ENCODE data around the gene TUBB4B. TPM values are rescaled to one million over a fixed set of nuclear protein-coding genes. Genes with fewer than 3 reads are reported as not detected.

TUBB4B gene
- total and polyA plus RNA-seq, 3 donors from 2014 or later: 856 to 1,777 (median 940) TPM

DNA sequence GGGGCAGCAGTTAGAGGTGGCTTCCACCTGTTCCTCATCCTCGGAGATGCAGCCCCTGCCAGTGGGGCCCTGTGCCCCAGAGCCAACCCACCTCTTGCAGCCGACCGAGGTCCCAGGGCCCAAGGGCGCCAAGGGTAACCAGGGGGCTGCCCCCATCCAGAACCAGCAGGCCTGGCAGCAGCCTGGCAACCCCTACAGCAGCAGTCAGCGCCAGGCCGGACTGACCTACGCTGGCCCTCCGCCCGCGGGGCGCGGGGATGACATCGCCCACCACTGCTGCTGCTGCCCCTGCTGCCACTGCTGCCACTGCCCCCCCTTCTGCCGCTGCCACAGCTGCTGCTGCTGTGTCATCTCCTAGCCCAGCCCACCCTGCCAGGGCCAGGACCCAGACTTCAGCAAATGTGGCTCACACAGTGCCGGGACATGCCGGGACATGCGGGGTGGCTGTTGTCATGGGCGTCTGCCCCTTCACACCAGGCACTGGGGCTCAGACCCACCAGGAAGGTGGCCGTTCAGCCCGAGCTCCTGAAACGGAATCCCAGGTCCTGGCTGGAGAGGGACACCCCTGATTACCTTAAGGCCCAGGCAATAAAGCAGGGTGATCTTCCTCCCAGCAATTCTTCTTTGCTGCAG lies 15.3 kb upstream of the TUBB4B start:
- H3K4me1 ChIP-seq: peaks cover 28% of the 10 kb centered on the region
- H3K9me3 ChIP-seq: no peaks in the 10 kb centered on the region
- no peaks in the 10 kb centered on the region for H3K27me3 ChIP-seq
- 81 to 93% methylated on average over 6 to 21 of the region's 21 CpGs for WGBS, 2 donors
- intact Hi-C loops (cut with DNase I; ENCODE audit: low total_unique reads): loop anchor here (10.0 kb wide), 1 partner anchor 111 kb away; the partner anchor contains the start of gene DPP7
- TF ChIP-seq, protein P1, sequence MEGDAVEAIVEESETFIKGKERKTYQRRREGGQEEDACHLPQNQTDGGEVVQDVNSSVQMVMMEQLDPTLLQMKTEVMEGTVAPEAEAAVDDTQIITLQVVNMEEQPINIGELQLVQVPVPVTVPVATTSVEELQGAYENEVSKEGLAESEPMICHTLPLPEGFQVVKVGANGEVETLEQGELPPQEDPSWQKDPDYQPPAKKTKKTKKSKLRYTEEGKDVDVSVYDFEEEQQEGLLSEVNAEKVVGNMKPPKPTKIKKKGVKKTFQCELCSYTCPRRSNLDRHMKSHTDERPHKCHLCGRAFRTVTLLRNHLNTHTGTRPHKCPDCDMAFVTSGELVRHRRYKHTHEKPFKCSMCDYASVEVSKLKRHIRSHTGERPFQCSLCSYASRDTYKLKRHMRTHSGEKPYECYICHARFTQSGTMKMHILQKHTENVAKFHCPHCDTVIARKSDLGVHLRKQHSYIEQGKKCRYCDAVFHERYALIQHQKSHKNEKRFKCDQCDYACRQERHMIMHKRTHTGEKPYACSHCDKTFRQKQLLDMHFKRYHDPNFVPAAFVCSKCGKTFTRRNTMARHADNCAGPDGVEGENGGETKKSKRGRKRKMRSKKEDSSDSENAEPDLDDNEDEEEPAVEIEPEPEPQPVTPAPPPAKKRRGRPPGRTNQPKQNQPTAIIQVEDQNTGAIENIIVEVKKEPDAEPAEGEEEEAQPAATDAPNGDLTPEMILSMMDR (IDR thresholded peaks at IDR 0.05): no peak
- TF ChIP-seq POLR2A (IDR thresholded peaks at IDR 0.05): no peak
- no peak overlapping the region for H3K4me3 ChIP-seq
- H3K27ac ChIP-seq: no peak overlapping the region
- H3K36me3 ChIP-seq (ENCODE audit: low read depth, missing control alignments): no peaks in the 10 kb centered on the region
- no peak for DNase-seq

DNA sequence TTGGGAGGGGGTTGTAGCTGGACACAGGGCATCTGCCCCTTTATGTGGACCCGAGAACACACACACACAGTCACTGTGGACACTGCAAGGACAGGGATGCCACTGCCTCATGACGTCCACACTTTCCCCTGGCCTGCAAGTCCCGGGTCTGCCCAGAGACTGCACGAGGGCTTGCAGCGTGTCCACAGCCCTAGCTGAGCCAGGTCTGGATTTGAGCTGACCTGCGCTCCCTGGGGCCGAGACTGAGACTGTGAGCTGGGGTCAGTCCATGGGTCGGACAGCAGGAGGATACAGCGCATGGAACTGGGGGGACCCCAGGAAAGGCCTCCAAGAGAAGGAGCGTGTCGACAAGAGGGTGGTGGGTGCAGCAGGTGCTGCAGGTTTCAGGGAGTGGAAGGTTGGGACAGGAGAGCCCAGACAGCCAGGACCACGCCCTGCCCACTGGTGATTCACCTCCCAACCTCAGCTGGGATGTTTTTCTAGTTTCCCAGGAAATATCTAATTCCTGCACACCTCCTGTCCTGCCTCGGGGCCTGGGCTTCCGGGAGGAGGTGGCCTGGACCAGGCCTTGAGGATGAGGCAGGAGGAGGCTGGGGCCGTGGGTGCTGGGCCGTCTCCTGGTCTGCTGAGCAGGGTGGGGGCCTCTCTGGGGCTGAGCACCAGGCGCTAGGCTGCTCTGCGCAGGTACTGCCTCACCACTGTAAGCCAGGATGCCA lies 14.6 kb upstream of the TUBB4B start:
- Histone ChIP-seq H3K36me3 (ENCODE audit: low read depth, missing control alignments) (no peaks in the 10 kb centered on the region), H3K27me3 (no peaks in the 10 kb centered on the region), H3K27ac (no peak overlapping the region), H3K9me3 (no peaks in the 10 kb centered on the region), H3K4me1 (peaks cover 26% of the 10 kb centered on the region), H3K4me3 (no peak overlapping the region)
- intact Hi-C loops (cut with DNase I; ENCODE audit: low total_unique reads): loop anchor here (10.0 kb wide), 1 partner anchor 112 kb away; the partner anchor contains the start of gene DPP7
- DNase-seq: no peak
- WGBS, 2 donors: 73 to 77% methylated on average over 10 to 18 of the region's 18 CpGs
- TF ChIP-seq POLR2A (IDR thresholded peaks at IDR 0.05): no peak
- TF ChIP-seq, protein P1 (IDR thresholded peaks at IDR 0.05): no peak

DNA sequence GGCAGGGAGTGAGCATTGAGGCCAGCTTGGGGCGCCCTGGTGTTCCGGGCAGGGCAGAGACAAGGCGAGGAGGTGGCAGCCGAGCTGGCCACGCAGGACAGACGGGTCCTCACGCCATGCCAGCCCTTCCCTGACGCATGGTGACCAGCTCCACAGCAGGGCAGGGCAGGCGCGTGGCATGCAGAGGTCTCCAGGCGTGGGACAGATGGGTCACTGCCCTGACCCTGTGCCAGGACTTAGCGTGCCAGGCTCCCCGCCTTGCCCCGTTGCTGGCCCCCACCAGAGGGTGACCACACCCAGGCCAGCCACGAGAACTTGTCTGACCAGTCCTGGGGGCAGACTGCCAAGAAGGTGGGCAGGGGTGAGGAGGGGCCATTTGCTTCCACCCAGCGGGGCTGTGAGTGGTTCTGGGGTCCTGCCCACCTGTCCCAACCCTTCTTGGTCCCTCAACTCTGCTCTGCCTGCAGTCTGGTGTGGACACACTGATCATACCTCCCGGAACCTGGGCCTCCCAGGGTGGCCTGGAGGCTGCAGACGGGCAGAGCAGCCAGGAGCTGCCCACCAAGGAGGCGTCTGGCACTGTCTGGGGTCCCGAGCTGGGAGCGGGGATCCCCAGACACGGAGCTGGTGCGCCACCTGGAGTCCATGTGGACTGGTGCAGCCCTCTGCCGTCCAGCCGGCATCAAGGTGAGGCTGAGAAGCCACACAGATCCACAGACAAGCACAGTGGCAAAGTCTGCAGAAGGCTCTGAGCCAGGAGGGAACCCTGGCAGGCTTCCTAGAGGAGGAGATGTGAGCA lies 13.8 kb upstream of the TUBB4B start, which contains the start of gene RNF224:
TSS of gene RNF224 (plus strand) at position 449 of the 799 bp plus-strand sequence. CDS start 834 bp downstream, outside the sequence.
- Histone ChIP-seq H3K9me3 (no peaks in the 10 kb centered on the region), H3K36me3 (ENCODE audit: low read depth, missing control alignments) (no peaks in the 10 kb centered on the region), H3K4me3 (no peak within 1 kb of the TSS), H3K27ac (no peak within 1 kb of the TSS), H3K4me1 (peaks cover 24% of the 10 kb centered on the region), H3K27me3 (no peaks in the 10 kb centered on the region)
- DNase-seq: peak; percentile 79
- intact Hi-C loops (cut with DNase I; ENCODE audit: low total_unique reads): loop anchor here (10.0 kb wide), 1 partner anchor 112 kb away; the partner anchor contains the start of gene DPP7
- 34 to 40% methylated on average over 2 to 22 of the region's 25 CpGs for WGBS, 2 donors
- TF ChIP-seq, protein P1 (IDR thresholded peaks at IDR 0.05): peak; percentile 80 to 88 (median 80)
- no peak for TF ChIP-seq POLR2A (IDR thresholded peaks at IDR 0.05)

DNA sequence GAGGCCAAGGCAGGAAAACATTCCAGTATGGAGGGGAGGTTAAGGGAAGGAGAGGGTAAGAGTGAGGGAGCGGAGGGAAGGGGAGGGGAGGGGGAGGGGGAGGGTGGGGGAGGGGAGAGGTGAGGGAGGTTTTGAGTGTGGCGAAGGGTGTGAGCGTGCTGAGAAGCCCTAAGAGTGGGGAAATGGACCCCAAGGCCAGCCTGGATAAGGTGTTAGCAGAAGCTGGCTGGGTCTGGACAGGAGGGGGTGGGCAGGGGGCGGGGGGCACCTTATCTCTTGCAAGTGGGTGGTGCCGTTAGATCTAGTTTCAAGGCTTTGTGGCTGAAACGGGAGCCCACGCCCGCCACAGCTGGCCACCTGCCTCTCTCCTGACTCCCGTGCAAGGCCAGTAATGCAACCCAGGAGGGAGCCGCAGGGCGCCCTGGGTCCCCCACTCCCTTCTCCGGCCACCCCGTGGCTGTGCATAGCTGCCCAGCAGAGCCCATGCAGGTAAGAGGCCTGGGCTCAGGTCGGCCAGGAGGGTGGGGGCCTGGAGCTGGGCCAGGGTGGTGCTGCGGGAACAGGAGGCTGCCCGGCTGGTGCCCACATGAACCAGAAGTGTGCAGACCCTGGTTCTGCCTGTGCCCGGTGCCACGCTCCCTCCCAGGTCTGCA lies 13.1 kb upstream of the TUBB4B start:
- Histone ChIP-seq H3K36me3 (ENCODE audit: low read depth, missing control alignments) (no peaks in the 10 kb centered on the region), H3K4me1 (peaks cover 17% of the 10 kb centered on the region), H3K4me3 (no peak overlapping the region), H3K27ac (no peak overlapping the region), H3K9me3 (no peaks in the 10 kb centered on the region), H3K27me3 (no peaks in the 10 kb centered on the region)
- WGBS, 2 donors: 29 to 35% methylated on average over 8 to 17 of the region's 18 CpGs
- intact Hi-C loops (cut with DNase I; ENCODE audit: low total_unique reads): loop anchor here (10.0 kb wide), 1 partner anchor 113 kb away; the partner anchor contains the start of gene DPP7
- TF ChIP-seq POLR2A (IDR thresholded peaks at IDR 0.05): no peak
- TF ChIP-seq, protein P1 (IDR thresholded peaks at IDR 0.05): no peak
- no peak for DNase-seq
